ENCODE data around the gene KRT1. TPM values are rescaled to one million over a fixed set of nuclear protein-coding genes. Genes with fewer than 3 reads are reported as not detected.
"Not testable (repeated sequence)": the region's sequence is repeated elsewhere in the genome, so short reads cannot be mapped to it uniquely, and the experiment has no call there.

Gene KRT1
- total and polyA plus RNA-seq, 9 donors = not detected

- no peak for TF ChIP-seq POLR2A (IDR thresholded peaks at IDR 0.05)
- TF ChIP-seq CTCF (IDR thresholded peaks at IDR 0.05) = no peak
- TF ChIP-seq EP300 (IDR thresholded peaks at IDR 0.05) = no peak
- no peaks in the 10 kb centered on the region for H3K4me1 ChIP-seq (ENCODE audit: insufficient read depth)
- WGBS, 3 donors = 70 to 77% (median 75%) methylated on average over 3 of the region's 3 CpGs
- DNase-seq = no peak
- no peaks in the 10 kb centered on the region for H3K36me3 ChIP-seq
- H3K4me3 ChIP-seq = no peak overlapping the region
- H3K27ac ChIP-seq = no peak overlapping the region
- H3K27me3 ChIP-seq = no peaks in the 10 kb centered on the region
- intact Hi-C loops (cut with DNase I) = no loop called here
- no peaks in the 10 kb centered on the region for H3K9me3 ChIP-seq
Observed at GRCh38 chr12:52673713-52674432, 6.3 kb downstream of the KRT1 start.

GRCh38 chr12:52673217-52673616, 7.0 kb downstream of the KRT1 start:
- Histone ChIP-seq H3K4me1 (ENCODE audit: insufficient read depth) (no peaks in the 10 kb centered on the region), H3K4me3 (no peak overlapping the region), H3K27me3 (no peaks in the 10 kb centered on the region), H3K9me3 (no peaks in the 10 kb centered on the region), H3K36me3 (no peaks in the 10 kb centered on the region), H3K27ac (no peak overlapping the region)
- intact Hi-C loops (cut with DNase I) = no loop called here
- TF ChIP-seq POLR2A (IDR thresholded peaks at IDR 0.05) = no peak
- no peak for TF ChIP-seq EP300 (IDR thresholded peaks at IDR 0.05)
- no peak for TF ChIP-seq CTCF (IDR thresholded peaks at IDR 0.05)
- WGBS, 3 donors = 59 to 66% (median 64%) methylated on average over 5 of the region's 5 CpGs
- no peak for DNase-seq

- no peaks in the 10 kb centered on the region for H3K4me1 ChIP-seq (ENCODE audit: insufficient read depth)
- intact Hi-C loops (cut with DNase I) = no loop called here
- H3K27me3 ChIP-seq = no peaks in the 10 kb centered on the region
- DNase-seq = no peak
- WGBS, 3 donors = 36 to 50% (median 37%) methylated on average over 2 of the region's 2 CpGs
- no peak overlapping the region for H3K27ac ChIP-seq
- no peak overlapping the region for H3K4me3 ChIP-seq
- no peaks in the 10 kb centered on the region for H3K36me3 ChIP-seq
- TF ChIP-seq EP300 (IDR thresholded peaks at IDR 0.05) (no peak), POLR2A (IDR thresholded peaks at IDR 0.05) (no peak)
- H3K9me3 ChIP-seq = no peaks in the 10 kb centered on the region
Observed at GRCh38 chr12:52672321-52672933, 7.8 kb downstream of the KRT1 start.

GRCh38 chr12:52670961-52671360, 9.2 kb downstream of the KRT1 start:
- no peak overlapping the region for H3K4me3 ChIP-seq
- no peak overlapping the region for H3K27ac ChIP-seq
- H3K9me3 ChIP-seq = no peaks in the 10 kb centered on the region
- no peaks in the 10 kb centered on the region for H3K36me3 ChIP-seq
- DNase-seq = no peak
- no peaks in the 10 kb centered on the region for H3K27me3 ChIP-seq
- WGBS, 3 donors = 85 to 89% (median 87%) methylated on average over 3 of the region's 3 CpGs
- H3K4me1 ChIP-seq (ENCODE audit: insufficient read depth) = no peaks in the 10 kb centered on the region
- intact Hi-C loops (cut with DNase I) = no loop called here
- no peak for TF ChIP-seq POLR2A (IDR thresholded peaks at IDR 0.05)
- no peak for TF ChIP-seq CTCF (IDR thresholded peaks at IDR 0.05)
- no peak for TF ChIP-seq EP300 (IDR thresholded peaks at IDR 0.05)

- Histone ChIP-seq H3K9me3 (no peaks in the 10 kb centered on the region), H3K27ac (no peak overlapping the region), H3K4me3 (no peak overlapping the region), H3K4me1 (ENCODE audit: insufficient read depth) (no peaks in the 10 kb centered on the region), H3K36me3 (no peaks in the 10 kb centered on the region), H3K27me3 (no peaks in the 10 kb centered on the region)
- DNase-seq = no peak
- intact Hi-C loops (cut with DNase I) = no loop called here
- WGBS, 3 donors = 71 to 80% (median 72%) methylated on average over 4 of the region's 4 CpGs
- TF ChIP-seq CTCF (IDR thresholded peaks at IDR 0.05) (no peak), EP300 (IDR thresholded peaks at IDR 0.05) (no peak), POLR2A (IDR thresholded peaks at IDR 0.05) (no peak)
Observed at GRCh38 chr12:52670506-52670905, 9.7 kb downstream of the KRT1 start.

GRCh38 chr12:52669941-52670340, 10.3 kb downstream of the KRT1 start:
- intact Hi-C loops (cut with DNase I) = not testable (repeated sequence)
- WGBS, 3 donors = 83 to 100% (median 86%) methylated on average over 3 of the region's 3 CpGs

More at GRCh38 chr12:52669941-52670340, 10.3 kb downstream of the KRT1 start:
- not testable (repeated sequence) for H3K4me1 ChIP-seq (ENCODE audit: insufficient read depth); H3K27ac ChIP-seq; H3K9me3 ChIP-seq; H3K27me3 ChIP-seq; H3K4me3 ChIP-seq; DNase-seq; H3K36me3 ChIP-seq

Data from ovary (tissue), 9 donors.